Vagina (tissue), 2 donors: ENCODE results near the gene ADAM15. TPM values are rescaled to one million over a fixed set of nuclear protein-coding genes. Genes with fewer than 3 reads are reported as not detected.

Experiments used
- DNase-seq, 2 donors: peaks; one replicate each; pipeline ENCODE4 v3.0.0-alpha.2; 2017; ENCODE audit errors: extremely low spot score in 2 of 2
- H3K27ac ChIP-seq: fragments of 200-600 bp; sonication (generic); one replicate; pipeline ENCODE4 v1.5.1; 2019
- H3K27me3 ChIP-seq: fragments of 200-600 bp; sonication (generic); one replicate; pipeline ENCODE4 v1.5.1; 2019
- H3K36me3 ChIP-seq, 2 donors: fragments of 200-600 bp; sonication (generic); one replicate each; pipeline ENCODE4 v1.5.1; 2017 to 2019
- H3K4me1 ChIP-seq: fragments of 200-600 bp; sonication (generic); one replicate; pipeline ENCODE4 v1.5.1; 2019
- H3K4me3 ChIP-seq, 2 donors: fragments of 200-600 bp; sonication (generic); 1 replicate in 1 of 2; 2 replicates in 1 of 2; pipeline ENCODE4 v1.5.1; 2016 to 2019
- H3K9me3 ChIP-seq: fragments of 200-600 bp; sonication (generic); one replicate; pipeline ENCODE4 v1.5.1; 2019
- CTCF ChIP-seq, 3 experiments: fragments of 450-650 bp in 2 of 3; fragments of 200-600 bp in 1 of 3; sonication (generic) in 1 of 3; IDR thresholded peaks; one replicate each; pipeline ENCODE4 v1.5.1; 2017 to 2019; ENCODE audit warnings: antibody characterized with exemption in 3 of 3, mild to moderate bottlenecking in 2 of 3, moderate library complexity in 2 of 3
- POLR2A ChIP-seq, 2 donors: fragments of 450-650 bp; IDR thresholded peaks; one replicate each; pipeline ENCODE4 v1.6.1; 2017; ENCODE audit warnings: antibody characterized with exemption in 2 of 2, mild to moderate bottlenecking in 2 of 2, moderate library complexity in 2 of 2
- POLR2AphosphoS5 ChIP-seq, 2 donors: sonication (generic); formaldehyde crosslinking; IDR thresholded peaks; one replicate each; pipeline ENCODE4 v1.9.0; 2017; ENCODE audit warnings: antibody characterized with exemption in 2 of 2, mild to moderate bottlenecking in 2 of 2, low read depth in 1 of 2; ENCODE audit not compliant: insufficient read depth in 1 of 2
- intact Hi-C: fragments of 100-400 bp; cut with DNase I; formaldehyde crosslinking; loops from one replicate; pipeline ENCODE4 v1.15.1; 2023
- total RNA-seq: library from RNA; depleted of rRNA; stranded (reverse); fragments of >200 nt; gene quantifications from one replicate; pipeline ENCODE4 v1.2.3, GENCODE V29; 2016

ADAM15 gene
- total RNA-seq, 1 donor from 2014 or later: 193 TPM

GRCh38 chr1:155003227-155003765, 47.8 kb upstream of the ADAM15 start:
- TF ChIP-seq CTCF (IDR thresholded peaks at IDR 0.05) (no peak), POLR2A (IDR thresholded peaks at IDR 0.05) (no peak), POLR2AphosphoS5 (IDR thresholded peaks at IDR 0.05; ENCODE audit: insufficient read depth in 1 of 2, low read depth in 1 of 2) (no peak)
- H3K36me3 ChIP-seq: no peaks in the 10 kb centered on the region
- peaks cover 69% of the 10 kb centered on the region for H3K4me1 ChIP-seq
- H3K27me3 ChIP-seq: no peaks in the 10 kb centered on the region
- intact Hi-C loops: loop anchor here (5.0 kb wide), 3 partner anchors 36 to 676 kb away; partner anchors contain the start of genes ADAM15 and ATP8B2
- no peaks in the 10 kb centered on the region for H3K9me3 ChIP-seq
- peak overlapping the region; percentile 84 to 85 for H3K4me3 ChIP-seq
- DNase-seq: no peak
- peak overlapping the region; percentile 99 for H3K27ac ChIP-seq

- Histone ChIP-seq H3K9me3 (no peaks in the 10 kb centered on the region), H3K4me3 (peak overlapping the region; percentile 84 to 85), H3K4me1 (peaks cover 69% of the 10 kb centered on the region), H3K27ac (peak overlapping the region; percentile 99), H3K36me3 (no peaks in the 10 kb centered on the region), H3K27me3 (no peaks in the 10 kb centered on the region)
- intact Hi-C loops: loop anchor here (5.0 kb wide), 3 partner anchors 37 to 677 kb away; partner anchors contain the start of genes ADAM15 and ATP8B2
- no peak for TF ChIP-seq POLR2A (IDR thresholded peaks at IDR 0.05)
- TF ChIP-seq POLR2AphosphoS5 (IDR thresholded peaks at IDR 0.05; ENCODE audit: insufficient read depth in 1 of 2, low read depth in 1 of 2): no peak
- TF ChIP-seq CTCF (IDR thresholded peaks at IDR 0.05): no peak
- peak in 1 of 2 donors; percentile 91 for DNase-seq
Observed at GRCh38 chr1:155003766-155004351, 47.3 kb upstream of the ADAM15 start.

- peak overlapping the region; percentile 99 for H3K27ac ChIP-seq
- H3K36me3 ChIP-seq: no peaks in the 10 kb centered on the region
- TF ChIP-seq CTCF (IDR thresholded peaks at IDR 0.05): no peak
- no peak for TF ChIP-seq POLR2A (IDR thresholded peaks at IDR 0.05)
- TF ChIP-seq POLR2AphosphoS5 (IDR thresholded peaks at IDR 0.05; ENCODE audit: insufficient read depth in 1 of 2, low read depth in 1 of 2): no peak
- H3K9me3 ChIP-seq: no peaks in the 10 kb centered on the region
- peak in 1 of 2 donors; percentile 90 for DNase-seq
- peaks cover 69% of the 10 kb centered on the region for H3K4me1 ChIP-seq
- H3K27me3 ChIP-seq: no peaks in the 10 kb centered on the region
- intact Hi-C loops: loop anchor here (5.0 kb wide), 3 partner anchors 37 to 677 kb away; partner anchors contain the start of genes ADAM15 and ATP8B2
- H3K4me3 ChIP-seq: peak overlapping the region; percentile 84 to 85
Observed at GRCh38 chr1:155004352-155005075, 46.6 kb upstream of the ADAM15 start.

- peak in 1 of 2 donors; percentile 55 for TF ChIP-seq POLR2AphosphoS5 (IDR thresholded peaks at IDR 0.05; ENCODE audit: insufficient read depth in 1 of 2, low read depth in 1 of 2)
- TF ChIP-seq POLR2A (IDR thresholded peaks at IDR 0.05): no peak
- TF ChIP-seq CTCF (IDR thresholded peaks at IDR 0.05): no peak
- H3K36me3 ChIP-seq: no peaks in the 10 kb centered on the region
- H3K4me1 ChIP-seq: peaks cover 68% of the 10 kb centered on the region
- no peak for DNase-seq
- H3K27ac ChIP-seq: peak overlapping the region; percentile 99
- H3K27me3 ChIP-seq: no peaks in the 10 kb centered on the region
- peak overlapping the region; percentile 84 to 85 for H3K4me3 ChIP-seq
- H3K9me3 ChIP-seq: no peaks in the 10 kb centered on the region
- intact Hi-C loops: no loop called here
Observed at GRCh38 chr1:155005076-155006011, 45.8 kb upstream of the ADAM15 start.
